Lung (tissue), 12 donors: ENCODE measurements around the gene FAM83F. TPM values are rescaled to one million over a fixed set of nuclear protein-coding genes. Genes with fewer than 3 reads are reported as not detected.

Source experiments
- ATAC-seq: fragments of 200-7000 bp; cut with Tn5 transposase; one replicate; pipeline ENCODE4 v1.9.1; 2020; ENCODE audit warnings: moderate number of reproducible peaks; ENCODE audit not compliant: insufficient read depth, low FRiP score
- DNase-seq, 3 donors: peaks; one replicate each; pipeline ENCODE4 v3.0.0-alpha.2; 2013 to 2017
- H3K27ac ChIP-seq, 2 donors: one replicate each; pipeline ENCODE4 v1.5.1; 2013; ENCODE audit warnings: mild to moderate bottlenecking in 2 of 2, moderate library complexity in 2 of 2, control low read depth in 1 of 2, inconsistent platforms in 1 of 2, low read depth in 1 of 2, low read length in 1 of 2
- H3K27me3 ChIP-seq, 3 donors: one replicate each; pipeline ENCODE4 v1.5.1; 2013; ENCODE audit warnings: low read length in 2 of 3; ENCODE audit not compliant: control insufficient read depth in 3 of 3, insufficient read depth in 3 of 3
- H3K36me3 ChIP-seq, 4 donors: one replicate each; pipeline ENCODE4 v1.5.1; 2013; ENCODE audit warnings: low read length in 4 of 4, mild to moderate bottlenecking in 1 of 4, moderate library complexity in 1 of 4; ENCODE audit not compliant: control insufficient read depth in 4 of 4, insufficient read depth in 4 of 4
- H3K4me1 ChIP-seq, 5 donors: one replicate each; pipeline ENCODE4 v1.5.1; 2013; ENCODE audit warnings: low read length in 5 of 5, mild to moderate bottlenecking in 2 of 5, moderate library complexity in 1 of 5; ENCODE audit not compliant: control insufficient read depth in 5 of 5, insufficient read depth in 5 of 5
- H3K4me3 ChIP-seq: one replicate; pipeline ENCODE4 v1.5.1; 2013; ENCODE audit warnings: mild to moderate bottlenecking, control low read depth, moderate library complexity
- H3K9ac ChIP-seq, 2 donors: one replicate each; pipeline ENCODE4 v1.5.1; 2013; ENCODE audit warnings: low read length in 2 of 2, control low read depth in 1 of 2; ENCODE audit not compliant: insufficient read depth in 1 of 2
- H3K9me3 ChIP-seq, 4 donors: one replicate each; pipeline ENCODE4 v1.5.1; 2013; ENCODE audit warnings: low read length in 3 of 4, mild to moderate bottlenecking in 1 of 4, moderate library complexity in 1 of 4; ENCODE audit not compliant: control insufficient read depth in 4 of 4, insufficient read depth in 3 of 4
- CTCF ChIP-seq: IDR thresholded peaks from 2 replicates; pipeline ENCODE4 v1.5.1; 2012; ENCODE audit warnings: mild to moderate bottlenecking; ENCODE audit errors: control extremely low read depth, extremely low read depth
- WGBS, 2 donors: extraction: QIAGEN DNeasy Blood & Tissue Kit; methylation state at CpG; one replicate each; pipeline ENCODE4 v1.1.7; 2013; 5-methylcytosine and 5-hydroxymethylcytosine counted together
- polyA plus RNA-seq, 2 donors: library from polyadenylated mRNA; stranded (reverse); fragments of 200-250 nt; gene quantifications; one replicate each; pipeline ENCODE4 v1.2.1, GENCODE V29; 2013
- total RNA-seq, 2 donors: library from RNA; depleted of rRNA in 1 of 2; stranded (reverse); fragments of >200 nt in 1 of 2; gene quantifications; one replicate each; pipeline ENCODE4 v1.2.1, GENCODE V29; 2014 to 2021
- donor health status: control.
- donor health status: control.
- donor health status: Bipolar disorder and iron deficiency.
- donor health status: healthy.
- donor health status: DM: yes; HTN: yes; CAD: no.

FAM83F gene
- total and polyA plus RNA-seq, 4 donors: 0.53 to 3.0 (median 0.94) TPM

GRCh38 chr22:39967996-39968972 is 26.5 kb upstream of the FAM83F start:
- H3K9ac ChIP-seq: no peak overlapping the region
- no peak overlapping the region for H3K27ac ChIP-seq
- no peak for TF ChIP-seq CTCF
- no peak for ATAC-seq
- no peaks in the 10 kb centered on the region for H3K9me3 ChIP-seq
- no peak overlapping the region for H3K4me3 ChIP-seq
- 64 to 75% methylated on average over 20 of the region's 20 CpGs for WGBS, 2 donors
- peaks cover 0 to 35% (median 20%) of the 10 kb centered on the region in 3 donors for H3K27me3 ChIP-seq
- peaks cover 0 to 8% (median 0%) of the 10 kb centered on the region in 5 donors for H3K4me1 ChIP-seq
- no peaks in the 10 kb centered on the region for H3K36me3 ChIP-seq
- peak; percentile 30 to 48 (median 30) for DNase-seq

GRCh38 chr22:39970742-39971141 is 24.0 kb upstream of the FAM83F start:
- no peak for TF ChIP-seq CTCF
- no peaks in the 10 kb centered on the region for H3K9me3 ChIP-seq
- no peak overlapping the region for H3K27ac ChIP-seq
- no peak overlapping the region for H3K9ac ChIP-seq
- 94% methylated on average over 10 of the region's 10 CpGs for WGBS, 2 donors
- ATAC-seq (no peak), DNase-seq (no peak)
- H3K27me3 ChIP-seq: peaks cover 0 to 37% (median 15%) of the 10 kb centered on the region in 3 donors
- peaks cover 0 to 8% (median 0%) of the 10 kb centered on the region in 5 donors for H3K4me1 ChIP-seq
- H3K36me3 ChIP-seq: no peaks in the 10 kb centered on the region
- no peak overlapping the region for H3K4me3 ChIP-seq

- DNase-seq (no peak), ATAC-seq (no peak)
- Histone ChIP-seq H3K27me3 (peaks cover 0 to 54% (median 15%) of the 10 kb centered on the region in 3 donors), H3K4me3 (no peak overlapping the region), H3K4me1 (peaks cover 0 to 8% (median 0%) of the 10 kb centered on the region in 5 donors), H3K9ac (no peak overlapping the region), H3K36me3 (no peaks in the 10 kb centered on the region), H3K27ac (no peak overlapping the region), H3K9me3 (peaks cover 0 to 2% (median 0%) of the 10 kb centered on the region in 4 donors)
- 59 to 63% methylated on average over 5 of the region's 5 CpGs for WGBS, 2 donors
- no peak for TF ChIP-seq CTCF
Observed at GRCh38 chr22:39972641-39973040, 22.1 kb upstream of the FAM83F start.
